Hematopoietic multipotent progenitor cell treated with erythropoietin and hydrocortisone succinate and interleukin-3 and kit ligand, for 8 days (in vitro differentiated cells): Measurements from ENCODE around the gene MPZL1.
"Not testable (repeated sequence)": the region's sequence is repeated elsewhere in the genome, so short reads cannot be mapped to it uniquely, and the experiment has no call there.

Experiments
- DNase-seq: peaks from one replicate; pipeline ENCODE4 v3.0.0-alpha.2; 2015

The MPZL1 gene

GRCh38 chr1:167719715-167720421 lies 1.9 kb upstream of the MPZL1 start:
- DNase-seq, result not testable (repeated sequence)

- DNase-seq, result peak; percentile 43
Observed at GRCh38 chr1:167720965-167721616, 691 bp upstream of the MPZL1 start.

GRCh38 chr1:167722152-167722869 lies 529 bp downstream of the MPZL1 start:
- peak; percentile 45 for DNase-seq

GRCh38 chr1:167722870-167723251 lies 1.1 kb downstream of the MPZL1 start:
- no peak for DNase-seq

GRCh38 chr1:167723707-167724323 lies 2.0 kb downstream of the MPZL1 start:
- DNase-seq, result peak; percentile 31

- DNase-seq, result no peak
Observed at GRCh38 chr1:167726008-167726407, 4.2 kb downstream of the MPZL1 start.

- DNase-seq, result peak; percentile 35
Observed at GRCh38 chr1:167728818-167729410, 7.1 kb downstream of the MPZL1 start.

- DNase-seq, result no peak
Observed at GRCh38 chr1:167734227-167734626, 12.4 kb downstream of the MPZL1 start.

GRCh38 chr1:167734841-167735240 lies 13.1 kb downstream of the MPZL1 start:
- DNase-seq, result no peak

GRCh38 chr1:167737169-167737568 lies 15.4 kb downstream of the MPZL1 start:
- DNase-seq, result peak; percentile 57

GRCh38 chr1:167738158-167738557 lies 16.4 kb downstream of the MPZL1 start:
- DNase-seq, result no peak

- DNase-seq, result no peak
Observed at GRCh38 chr1:167739752-167740151, 18.0 kb downstream of the MPZL1 start.

- DNase-seq, result not testable (repeated sequence)
Observed at GRCh38 chr1:167741103-167741502, 19.3 kb downstream of the MPZL1 start.

GRCh38 chr1:167742392-167743057 lies 20.7 kb downstream of the MPZL1 start:
- not testable (repeated sequence) for DNase-seq

GRCh38 chr1:167744901-167745300 lies 23.1 kb downstream of the MPZL1 start:
- DNase-seq, result no peak

- DNase-seq, result no peak
Observed at GRCh38 chr1:167746013-167746672, 24.4 kb downstream of the MPZL1 start.

GRCh38 chr1:167746988-167747655 lies 25.3 kb downstream of the MPZL1 start:
- no peak for DNase-seq

- peak; percentile 45 for DNase-seq
Observed at GRCh38 chr1:167747988-167748387, 26.2 kb downstream of the MPZL1 start.

GRCh38 chr1:167748906-167749305 lies 27.1 kb downstream of the MPZL1 start:
- DNase-seq, result no peak

- DNase-seq, result no peak
Observed at GRCh38 chr1:167749741-167750140, 28.0 kb downstream of the MPZL1 start.

- DNase-seq, result no peak
Observed at GRCh38 chr1:167750641-167751040, 28.9 kb downstream of the MPZL1 start.
